Osteocyte (in vitro differentiated cells): Measurements from ENCODE around the gene ZFHX2. TPM values are rescaled to one million over a fixed set of nuclear protein-coding genes. Genes with fewer than 3 reads are reported as not detected.

Source experiments
- DNase-seq: peaks from one replicate; pipeline ENCODE4 v3.0.0; 2021; ENCODE audit warnings: mixed read lengths; ENCODE audit not compliant: unreplicated experiment; ENCODE audit errors: extremely low spot score
- H3K27ac Mint-ChIP-seq: one replicate; pipeline ENCODE4 v1.8.0; 2021; ENCODE audit warnings: mild to moderate bottlenecking, mixed read lengths; ENCODE audit not compliant: unreplicated experiment
- H3K27me3 Mint-ChIP-seq: one replicate; pipeline ENCODE4 v1.8.0; 2021; ENCODE audit warnings: mixed read lengths; ENCODE audit not compliant: unreplicated experiment
- H3K36me3 Mint-ChIP-seq: one replicate; pipeline ENCODE4 v1.8.0; 2021; ENCODE audit warnings: mixed read lengths; ENCODE audit not compliant: unreplicated experiment
- H3K4me1 Mint-ChIP-seq: one replicate; pipeline ENCODE4 v1.8.0; 2021; ENCODE audit warnings: mixed read lengths; ENCODE audit not compliant: unreplicated experiment
- H3K4me3 Mint-ChIP-seq: one replicate; pipeline ENCODE4 v1.8.0; 2021; ENCODE audit warnings: mild to moderate bottlenecking, moderate library complexity, mixed read lengths; ENCODE audit not compliant: unreplicated experiment
- H3K9me3 Mint-ChIP-seq: one replicate; pipeline ENCODE4 v1.8.0; 2021; ENCODE audit warnings: mixed read lengths; ENCODE audit not compliant: unreplicated experiment
- total RNA-seq: library from RNA; stranded (reverse); gene quantifications from 2 replicates; pipeline ENCODE4 v1.2.1, GENCODE V29; 2021
- TF ChIP-seq, protein P1 (sequence below): fragments of 200-600 bp; sonication (generic); IDR thresholded peaks from 2 replicates; pipeline ENCODE4 v1.5.0; 2021; ENCODE audit warnings: antibody characterized with exemption, mild to moderate bottlenecking, moderate library complexity

The ZFHX2 gene
- total RNA-seq, 1 donor from 2014 or later, result 5.7 TPM

DNA sequence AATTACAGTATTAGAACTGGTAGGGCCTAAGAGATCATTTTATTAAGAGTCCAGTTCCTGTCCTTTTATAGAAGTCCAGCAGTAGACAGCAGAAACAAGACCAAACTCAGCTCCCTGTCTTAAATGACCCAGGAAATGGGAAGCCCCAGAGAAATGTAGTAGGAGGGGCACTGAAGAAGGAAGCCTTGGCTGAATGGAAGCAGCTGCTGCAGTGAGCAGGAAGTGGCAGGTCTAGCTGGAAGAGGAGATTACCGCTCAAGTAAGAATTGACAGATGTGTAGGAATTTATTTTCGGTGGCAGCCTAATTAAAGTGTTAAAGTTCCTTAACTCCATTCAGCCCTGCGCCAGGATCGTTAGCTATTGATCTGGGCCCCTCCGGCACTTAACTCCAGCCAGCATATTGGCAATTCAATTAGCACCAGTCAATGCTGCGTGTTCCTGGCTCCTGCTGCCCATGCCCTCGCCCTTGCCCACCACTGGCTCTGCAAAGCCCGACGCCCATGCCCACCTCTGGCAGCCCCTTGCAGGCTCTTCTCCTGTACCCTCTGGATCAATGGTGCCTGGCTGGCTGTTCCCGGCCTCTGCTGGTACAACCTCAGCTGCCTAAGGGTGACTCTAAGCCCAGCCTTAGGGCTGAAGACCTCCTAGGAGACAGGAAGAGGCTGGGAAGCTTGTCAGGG lies 21.1 kb downstream of the ZFHX2 start:
- Mint-ChIP-seq H3K27me3 (no peaks in the 10 kb centered on the region), H3K4me1 (no peaks in the 10 kb centered on the region), H3K27ac (no peak overlapping the region), H3K36me3 (peaks cover 5% of the 10 kb centered on the region), H3K9me3 (no peaks in the 10 kb centered on the region), H3K4me3 (no peak overlapping the region)
- TF ChIP-seq, protein P1, sequence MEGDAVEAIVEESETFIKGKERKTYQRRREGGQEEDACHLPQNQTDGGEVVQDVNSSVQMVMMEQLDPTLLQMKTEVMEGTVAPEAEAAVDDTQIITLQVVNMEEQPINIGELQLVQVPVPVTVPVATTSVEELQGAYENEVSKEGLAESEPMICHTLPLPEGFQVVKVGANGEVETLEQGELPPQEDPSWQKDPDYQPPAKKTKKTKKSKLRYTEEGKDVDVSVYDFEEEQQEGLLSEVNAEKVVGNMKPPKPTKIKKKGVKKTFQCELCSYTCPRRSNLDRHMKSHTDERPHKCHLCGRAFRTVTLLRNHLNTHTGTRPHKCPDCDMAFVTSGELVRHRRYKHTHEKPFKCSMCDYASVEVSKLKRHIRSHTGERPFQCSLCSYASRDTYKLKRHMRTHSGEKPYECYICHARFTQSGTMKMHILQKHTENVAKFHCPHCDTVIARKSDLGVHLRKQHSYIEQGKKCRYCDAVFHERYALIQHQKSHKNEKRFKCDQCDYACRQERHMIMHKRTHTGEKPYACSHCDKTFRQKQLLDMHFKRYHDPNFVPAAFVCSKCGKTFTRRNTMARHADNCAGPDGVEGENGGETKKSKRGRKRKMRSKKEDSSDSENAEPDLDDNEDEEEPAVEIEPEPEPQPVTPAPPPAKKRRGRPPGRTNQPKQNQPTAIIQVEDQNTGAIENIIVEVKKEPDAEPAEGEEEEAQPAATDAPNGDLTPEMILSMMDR, result no peak
- no peak for DNase-seq

GRCh38 chr14:23529016-23529415 lies 22.5 kb downstream of the ZFHX2 start:
- TF ChIP-seq, protein P1, result no peak
- Mint-ChIP-seq H3K4me3 (no peak overlapping the region), H3K4me1 (no peaks in the 10 kb centered on the region), H3K36me3 (peaks cover 5% of the 10 kb centered on the region), H3K27ac (no peak overlapping the region), H3K27me3 (no peaks in the 10 kb centered on the region), H3K9me3 (no peaks in the 10 kb centered on the region)
- DNase-seq, result no peak

DNA sequence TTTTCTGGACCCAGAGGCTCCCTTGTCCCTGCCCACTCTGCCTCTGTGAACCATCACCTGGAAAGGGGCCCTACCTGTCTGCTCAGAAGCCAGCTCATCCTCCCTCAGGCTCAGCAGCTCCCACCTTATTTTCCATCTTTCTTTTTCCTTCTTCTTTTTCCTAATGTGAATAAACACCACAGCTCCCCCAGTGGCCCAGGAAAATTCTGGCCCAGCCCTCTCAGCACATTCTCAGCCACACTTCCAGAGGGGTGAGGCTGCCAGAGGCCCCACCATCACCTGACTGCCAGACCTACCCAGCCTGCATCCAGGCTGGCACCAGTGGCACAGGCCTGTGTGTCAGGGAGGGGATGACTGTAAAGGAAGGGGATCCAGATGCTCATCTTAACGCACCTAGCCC lies 23.0 kb downstream of the ZFHX2 start:
- no peak overlapping the region for H3K27ac Mint-ChIP-seq
- no peaks in the 10 kb centered on the region for H3K27me3 Mint-ChIP-seq
- no peak overlapping the region for H3K4me3 Mint-ChIP-seq
- TF ChIP-seq, protein P1, result no peak
- H3K9me3 Mint-ChIP-seq, result no peaks in the 10 kb centered on the region
- peaks cover 5% of the 10 kb centered on the region for H3K36me3 Mint-ChIP-seq
- H3K4me1 Mint-ChIP-seq, result no peaks in the 10 kb centered on the region
- no peak for DNase-seq

DNA sequence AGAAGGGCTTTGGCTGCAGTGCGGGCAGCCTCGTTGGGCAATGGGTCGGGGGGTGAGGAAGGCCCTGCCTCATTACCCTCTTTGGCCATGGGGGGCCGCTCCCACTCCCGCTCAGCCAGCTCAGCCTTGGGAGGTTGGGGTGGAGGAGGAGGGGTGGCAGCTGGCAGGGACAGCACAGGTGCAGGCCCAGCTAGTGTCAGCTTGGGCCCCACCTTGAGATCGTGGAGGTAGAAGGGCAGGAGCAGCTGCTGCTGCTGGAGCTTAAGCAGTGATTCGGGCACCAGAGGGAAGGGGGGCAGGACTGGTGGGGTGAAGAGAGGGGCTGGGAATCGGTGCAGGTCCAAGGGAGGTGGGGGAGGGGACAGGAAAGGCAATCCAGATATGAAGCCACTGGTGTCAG lies 26.0 kb downstream of the ZFHX2 start:
- TF ChIP-seq, protein P1, result no peak
- no peak for DNase-seq
- H3K9me3 Mint-ChIP-seq, result no peaks in the 10 kb centered on the region
- H3K27me3 Mint-ChIP-seq, result no peaks in the 10 kb centered on the region
- H3K4me3 Mint-ChIP-seq, result no peak overlapping the region
- H3K27ac Mint-ChIP-seq, result no peak overlapping the region
- no peaks in the 10 kb centered on the region for H3K4me1 Mint-ChIP-seq
- peaks cover 5% of the 10 kb centered on the region for H3K36me3 Mint-ChIP-seq

DNA sequence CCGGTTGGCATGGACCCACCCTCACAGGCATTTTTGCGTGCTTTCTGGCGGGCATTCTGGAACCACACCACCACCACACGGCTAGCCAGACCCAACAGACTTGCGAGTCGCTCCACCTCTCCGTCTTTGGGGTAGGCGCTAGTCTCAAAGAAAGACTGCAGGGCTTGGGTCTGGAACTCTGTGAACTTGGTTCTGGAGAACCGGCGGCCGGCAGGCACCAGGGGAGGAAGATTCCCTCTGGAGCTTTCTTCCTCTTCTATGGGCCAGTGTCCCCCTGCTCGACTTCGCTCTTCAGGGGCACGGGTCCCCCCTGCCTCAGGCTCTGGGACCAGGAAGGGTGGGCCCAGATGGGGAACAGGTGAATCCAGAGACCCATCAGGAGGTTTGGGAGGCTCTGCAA lies 26.6 kb downstream of the ZFHX2 start:
- peaks cover 5% of the 10 kb centered on the region for H3K36me3 Mint-ChIP-seq
- no peaks in the 10 kb centered on the region for H3K4me1 Mint-ChIP-seq
- H3K4me3 Mint-ChIP-seq, result no peak overlapping the region
- TF ChIP-seq, protein P1, result no peak
- H3K27ac Mint-ChIP-seq, result no peak overlapping the region
- no peaks in the 10 kb centered on the region for H3K9me3 Mint-ChIP-seq
- H3K27me3 Mint-ChIP-seq, result no peaks in the 10 kb centered on the region
- DNase-seq, result no peak
